ENCODE data around the gene TGFBR2.

Gene TGFBR2

GRCh38 chr3:30646181-30646876, 39.9 kb downstream of the TGFBR2 start:
- H3K27ac ChIP-seq: no peak overlapping the region
- TF ChIP-seq CTCF (conservative IDR thresholded peaks at IDR 0.05; ENCODE audit: low read depth): no peak
- ChIA-PET CTCF (no interaction called here), POLR2A (ENCODE audit: low non-redundant PET) (no interaction called here)
- no peak for DNase-seq (ENCODE audit: low spot score)

- CTCF ChIA-PET: no interaction called here
- DNase-seq (ENCODE audit: low spot score): no peak
- POLR2A ChIA-PET (ENCODE audit: low non-redundant PET): no interaction called here
- TF ChIP-seq CTCF (conservative IDR thresholded peaks at IDR 0.05; ENCODE audit: low read depth): no peak
- no peak overlapping the region; the same call in 1 of the 2 replicates for H3K27ac ChIP-seq
These were observed 40.8 kb downstream of the TGFBR2 start for GRCh38 chr3:30646961-30647752.

- TF ChIP-seq CTCF (conservative IDR thresholded peaks at IDR 0.05; ENCODE audit: low read depth): no peak
- no peak for DNase-seq (ENCODE audit: low spot score)
- no peak overlapping the region for H3K27ac ChIP-seq
- ChIA-PET CTCF (no interaction called here), POLR2A (ENCODE audit: low non-redundant PET) (no interaction called here)
These were observed 42.4 kb downstream of the TGFBR2 start for GRCh38 chr3:30648670-30649357.

- H3K27ac ChIP-seq: no peak overlapping the region
These were observed 43.3 kb downstream of the TGFBR2 start for GRCh38 chr3:30649572-30650318.

GRCh38 chr3:30650348-30650995, 44.1 kb downstream of the TGFBR2 start:
- ChIA-PET CTCF (no interaction called here), POLR2A (ENCODE audit: low non-redundant PET) (no interaction called here)
- no peak for TF ChIP-seq CTCF (conservative IDR thresholded peaks at IDR 0.05; ENCODE audit: low read depth)
- no peak for DNase-seq (ENCODE audit: low spot score)
- no peak overlapping the region for H3K27ac ChIP-seq

More at GRCh38 chr3:30649572-30650318, 43.3 kb downstream of the TGFBR2 start:
- CTCF ChIA-PET: no interaction called here
- no peak for TF ChIP-seq CTCF (conservative IDR thresholded peaks at IDR 0.05; ENCODE audit: low read depth)
- POLR2A ChIA-PET (ENCODE audit: low non-redundant PET): no interaction called here
- DNase-seq (ENCODE audit: low spot score): no peak
